NCI-H748 (cell line): ENCODE measurements around the gene GREB1L.
"Not testable (repeated sequence)": the region's sequence is repeated elsewhere in the genome, so short reads cannot be mapped to it uniquely, and the experiment has no call there.

Source experiments
- DNase-seq: peaks from one replicate; lab custom pipeline; 2025; ENCODE audit not compliant: unreplicated experiment; lab: John Stamatoyannopoulos, UW

The GREB1L gene

DNA sequence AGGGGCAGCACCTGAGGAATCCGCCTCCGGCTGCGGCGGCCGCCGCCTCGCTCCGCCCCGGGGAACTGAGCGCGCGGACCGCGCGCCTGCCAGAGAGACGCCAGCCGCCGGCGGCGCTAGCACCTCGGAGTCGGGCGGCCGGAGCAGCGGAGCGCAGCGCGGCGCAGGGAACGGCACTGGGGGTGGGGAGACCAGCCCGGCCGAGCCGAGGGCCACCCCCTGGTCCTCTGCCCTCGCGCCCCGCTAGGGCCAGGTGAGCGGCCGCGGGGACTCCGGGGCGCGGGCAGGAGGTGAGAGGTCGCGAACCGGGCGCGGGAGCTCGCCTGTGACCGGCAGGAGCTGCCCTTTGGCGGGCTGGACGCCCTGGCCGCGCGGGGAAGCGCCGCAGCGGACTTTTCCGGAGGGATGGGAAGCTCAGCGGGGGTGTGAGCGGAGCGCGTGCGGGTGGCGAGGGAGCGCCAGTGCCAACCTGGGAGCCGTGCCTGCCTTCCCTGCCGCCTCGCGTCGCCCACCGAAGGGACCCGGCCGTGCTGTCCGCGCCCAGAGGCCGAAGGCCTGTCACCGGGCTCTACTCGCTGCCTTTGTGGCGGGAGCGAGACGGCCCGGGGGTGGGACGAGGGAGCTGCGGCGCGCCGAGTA is at the start of gene GREB1L:
GREB1L (plus strand) TSS at position 92 of the 639 bp plus-strand sequence. CDS start 141,287 bp downstream, outside the sequence.
- DNase-seq = peak; percentile 81

- DNase-seq = no peak
These were observed 49.8 kb upstream of the GREB1L start for GRCh38 chr18:21192308-21192624.

- DNase-seq = peak; percentile 55
These were observed 46.9 kb upstream of the GREB1L start for GRCh38 chr18:21194871-21195771.

- no peak for DNase-seq
These were observed 45.6 kb upstream of the GREB1L start for GRCh38 chr18:21196426-21196825.

DNA sequence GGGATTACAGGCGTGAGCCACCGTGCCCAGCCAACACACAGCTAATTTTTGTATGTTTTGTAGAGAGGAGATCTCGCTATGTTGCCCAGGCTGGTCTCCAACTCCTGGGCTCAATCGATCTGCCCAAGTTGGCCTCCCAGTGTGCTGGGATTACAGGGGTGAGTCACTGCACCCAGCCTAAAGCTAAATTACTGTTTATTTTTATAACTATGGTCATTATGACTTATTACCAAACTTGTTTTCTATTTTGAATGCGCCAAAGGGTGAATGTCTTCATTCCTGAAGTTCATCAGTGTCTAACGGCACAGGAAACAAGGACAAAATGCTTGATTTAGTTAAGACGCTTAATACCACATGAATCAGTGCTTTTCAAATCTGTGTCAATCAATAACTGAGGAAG is 38.9 kb upstream of the GREB1L start:
- DNase-seq = no peak

DNA sequence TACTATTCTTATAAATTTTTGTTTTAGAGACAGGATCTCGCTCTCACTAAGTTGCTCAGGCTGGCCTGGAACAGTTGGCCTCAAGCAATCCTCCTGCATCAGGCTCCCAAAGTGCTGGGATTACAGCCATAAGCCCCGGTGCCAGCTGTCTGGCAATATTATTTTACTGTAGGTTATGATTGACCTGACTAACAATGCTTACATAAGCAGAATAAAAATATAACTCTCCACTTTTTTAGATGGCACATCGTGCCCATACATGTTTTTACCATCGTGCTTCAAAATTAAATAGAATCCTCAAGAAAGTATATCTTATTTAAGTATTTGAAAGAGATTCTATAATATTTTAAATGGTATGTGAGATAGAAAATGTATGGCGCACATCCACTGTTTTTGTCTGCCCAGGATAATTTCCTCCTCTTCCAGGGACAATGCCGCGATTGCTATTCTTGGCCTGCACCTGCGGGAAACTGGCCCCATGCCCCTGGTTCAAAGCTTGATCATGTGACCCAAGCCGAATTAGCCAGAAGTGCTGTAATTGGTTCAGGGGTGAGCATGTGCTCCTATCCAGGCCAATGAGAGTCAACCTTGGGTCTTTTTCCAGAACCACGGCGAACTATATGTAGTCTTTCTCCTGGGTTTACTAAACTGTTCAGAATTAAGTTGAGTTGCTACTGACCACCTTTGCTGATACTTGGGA is 38.3 kb upstream of the GREB1L start:
- no peak for DNase-seq

DNA sequence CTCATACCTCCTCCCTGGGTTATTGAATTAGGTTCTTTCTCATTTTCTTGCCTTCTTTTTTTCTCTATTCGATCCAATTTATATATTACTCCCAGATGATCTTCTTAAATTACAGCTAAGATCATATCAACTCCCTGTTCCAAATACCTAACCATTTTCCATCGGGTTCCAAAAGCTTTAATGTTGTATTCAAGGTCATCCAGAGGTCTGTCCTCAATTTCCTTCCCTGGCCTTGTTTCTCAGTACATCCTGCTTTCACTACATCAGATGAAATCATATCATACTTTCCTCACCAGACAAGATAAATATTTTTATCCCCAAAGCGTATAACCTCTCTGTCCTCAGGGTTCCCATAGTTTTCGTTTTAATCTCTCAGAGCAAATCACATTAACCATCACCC is 36.3 kb upstream of the GREB1L start:
- DNase-seq = no peak

DNA sequence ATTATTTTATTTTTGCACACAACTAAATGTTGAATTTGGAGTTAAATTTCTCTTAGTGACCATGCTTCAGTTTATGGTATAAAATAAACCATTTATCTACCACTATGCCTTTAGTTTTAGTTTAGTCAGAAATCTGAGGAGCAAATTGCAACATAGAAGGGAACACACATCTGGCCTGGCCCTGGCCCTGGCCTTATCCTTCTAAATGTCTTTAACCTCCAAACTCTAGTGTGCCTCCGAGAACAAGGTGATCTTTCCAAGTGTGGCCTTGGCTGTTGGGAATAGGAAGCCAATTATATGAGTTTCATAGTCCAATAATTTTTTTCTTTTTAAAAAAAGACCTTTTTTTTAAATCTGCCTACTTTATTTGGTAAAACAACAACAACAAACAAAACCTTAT is 31.8 kb upstream of the GREB1L start:
- no peak for DNase-seq

DNA sequence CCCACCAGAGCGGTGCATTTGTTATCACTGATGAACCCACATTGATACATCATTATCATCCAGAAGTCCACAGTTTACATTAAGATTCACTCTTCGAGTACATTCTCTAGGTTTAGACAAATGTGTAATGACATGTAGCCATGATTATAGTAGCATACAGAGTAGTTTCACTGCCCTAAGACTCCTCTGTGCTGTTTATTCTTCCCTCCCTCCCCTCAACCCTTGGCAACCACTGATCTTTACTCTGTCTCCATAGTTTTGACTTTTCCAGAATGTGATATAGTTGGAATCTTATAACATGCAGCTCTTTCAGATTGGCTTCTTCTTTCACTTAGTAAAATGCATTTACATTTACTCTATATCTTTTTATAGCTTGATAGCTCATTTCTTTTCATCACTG is 31.2 kb upstream of the GREB1L start:
- DNase-seq = no peak

- DNase-seq = not testable (repeated sequence)
These were observed 27.6 kb upstream of the GREB1L start for GRCh38 chr18:21214409-21214808.

DNA sequence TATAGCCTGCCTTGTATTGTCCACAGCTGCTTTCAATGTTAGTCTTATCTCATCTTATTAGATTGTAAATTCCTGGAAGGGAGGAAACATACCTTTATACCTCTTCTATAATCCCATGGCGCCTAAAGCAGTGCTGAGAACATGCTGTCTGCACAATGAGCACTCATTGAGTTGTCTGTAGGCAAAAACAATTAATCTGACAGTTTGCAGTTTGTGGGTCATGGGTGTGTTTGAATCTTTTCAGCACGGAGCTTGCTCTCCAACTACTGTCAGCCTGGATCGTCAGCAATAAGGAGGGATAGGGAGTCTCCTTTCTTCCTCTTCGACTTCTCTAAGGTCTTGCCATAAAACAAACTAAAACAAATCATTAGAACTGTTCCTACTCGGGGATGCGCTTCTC is 26.5 kb upstream of the GREB1L start:
- no peak for DNase-seq

DNA sequence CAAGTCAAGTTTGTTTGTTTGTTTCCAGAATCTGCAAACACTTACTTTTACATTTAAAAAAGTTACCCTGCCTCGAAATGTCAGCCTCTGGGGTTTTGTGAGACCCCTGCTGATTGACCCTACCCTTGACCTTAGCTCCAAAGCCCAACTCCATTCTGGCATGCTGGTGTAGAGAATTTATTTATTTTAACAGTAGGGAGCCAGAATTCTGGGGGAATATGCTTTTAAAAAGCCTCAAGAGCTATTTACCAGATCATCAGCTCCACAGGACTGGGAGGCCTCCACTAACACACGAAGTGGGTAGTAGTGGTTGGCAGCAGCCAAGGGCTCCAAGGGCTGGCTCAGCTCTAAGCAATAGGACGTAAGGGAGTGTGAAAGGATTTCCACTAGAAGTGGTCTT is 23.2 kb upstream of the GREB1L start:
- peak; percentile 36 for DNase-seq

- DNase-seq = no peak
These were observed 11.6 kb upstream of the GREB1L start for GRCh38 chr18:21230436-21230835.

- DNase-seq = peak; percentile 58
These were observed 557 bp upstream of the GREB1L start for GRCh38 chr18:21241301-21242048.

DNA sequence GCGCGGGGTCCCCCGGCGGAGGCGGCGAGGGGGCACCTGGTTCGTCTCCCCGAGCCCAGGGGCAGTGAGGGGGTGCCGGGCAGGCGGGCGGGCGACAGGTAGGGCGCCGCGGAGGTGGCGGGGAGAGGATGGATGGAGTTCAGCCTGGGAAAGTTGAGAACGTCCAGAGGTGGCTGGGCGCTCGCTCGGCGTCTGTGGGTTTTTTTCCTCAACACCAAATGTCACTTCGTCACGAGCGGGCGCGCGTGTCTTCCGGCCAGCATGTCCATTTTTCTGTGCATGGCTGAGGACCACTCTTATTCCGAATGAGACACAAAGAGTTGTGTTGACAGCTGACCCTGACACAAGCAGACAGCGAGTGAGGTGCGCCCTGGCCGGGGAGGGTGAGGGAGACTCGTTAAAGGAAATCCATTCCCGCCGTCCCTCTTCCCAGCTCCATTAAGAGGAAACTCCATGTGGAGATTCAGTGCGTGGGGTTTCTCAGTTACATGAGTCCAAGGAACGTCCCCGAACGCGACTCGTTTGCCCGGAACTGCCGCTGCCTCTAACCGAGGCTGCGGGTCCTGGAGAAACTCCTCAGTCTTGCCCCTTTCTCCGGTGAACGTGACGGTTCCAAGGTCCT is 859 bp downstream of the GREB1L start:
- peak; percentile 50 for DNase-seq

- no peak for DNase-seq
These were observed 12.5 kb downstream of the GREB1L start for GRCh38 chr18:21254576-21254975.

DNA sequence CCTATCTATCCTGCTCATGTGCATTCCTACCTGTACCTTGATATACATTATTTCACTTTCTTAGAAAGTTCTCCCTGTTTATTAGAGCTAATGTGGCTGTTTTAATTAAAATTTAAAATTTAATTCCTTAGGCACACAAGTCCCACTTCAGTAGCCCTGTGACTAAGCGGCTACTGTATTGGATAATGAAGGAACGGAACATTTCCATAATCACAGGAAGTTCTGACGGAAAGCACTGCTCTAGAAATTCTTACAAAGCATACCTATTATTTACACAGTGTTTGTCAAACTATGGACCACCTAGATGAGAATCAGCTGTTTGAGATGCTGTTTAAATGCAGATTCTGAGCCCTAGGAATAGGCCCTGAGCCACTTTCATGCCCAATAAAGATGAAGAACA is 13.2 kb downstream of the GREB1L start:
- no peak for DNase-seq

DNA sequence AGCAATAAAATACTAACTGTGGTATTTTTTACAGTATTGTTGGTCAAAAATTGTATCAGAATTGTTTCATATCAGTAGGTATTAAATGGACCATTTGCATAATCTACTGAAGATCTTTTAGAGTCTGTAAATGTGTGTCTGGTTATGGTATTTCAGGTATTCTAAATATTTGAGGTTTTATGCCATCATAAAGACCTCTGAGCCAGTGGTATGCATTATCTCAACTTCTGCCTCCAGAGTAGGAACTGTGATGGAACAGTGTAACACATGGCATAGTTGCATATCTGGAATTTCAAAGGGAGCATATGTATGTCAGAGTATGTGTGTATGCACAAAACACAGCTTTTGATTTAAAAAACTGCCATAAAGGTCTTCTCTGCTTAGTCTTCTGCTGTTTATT is 15.4 kb downstream of the GREB1L start:
- DNase-seq = no peak

GRCh38 chr18:21260621-21261020 is 18.6 kb downstream of the GREB1L start:
- DNase-seq = no peak

DNA sequence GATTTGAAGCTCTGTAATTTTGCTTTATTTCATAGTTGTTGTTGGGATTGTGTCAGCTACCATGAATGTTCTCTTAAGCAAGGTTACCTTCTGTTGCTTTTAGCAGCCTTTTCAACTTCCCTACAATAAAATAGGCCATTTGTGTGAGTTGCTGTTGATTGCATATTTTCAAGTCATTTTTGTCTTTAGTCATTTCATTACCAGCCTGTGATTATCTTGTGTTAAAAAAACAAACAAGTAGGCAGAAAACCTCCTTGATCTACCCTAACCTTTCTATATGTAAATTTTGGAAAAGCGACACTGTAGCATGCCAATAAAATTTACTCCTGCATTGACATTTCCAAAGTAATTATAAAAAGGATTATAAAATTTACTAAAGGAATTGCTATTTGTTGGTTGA is 19.3 kb downstream of the GREB1L start:
- no peak for DNase-seq

DNA sequence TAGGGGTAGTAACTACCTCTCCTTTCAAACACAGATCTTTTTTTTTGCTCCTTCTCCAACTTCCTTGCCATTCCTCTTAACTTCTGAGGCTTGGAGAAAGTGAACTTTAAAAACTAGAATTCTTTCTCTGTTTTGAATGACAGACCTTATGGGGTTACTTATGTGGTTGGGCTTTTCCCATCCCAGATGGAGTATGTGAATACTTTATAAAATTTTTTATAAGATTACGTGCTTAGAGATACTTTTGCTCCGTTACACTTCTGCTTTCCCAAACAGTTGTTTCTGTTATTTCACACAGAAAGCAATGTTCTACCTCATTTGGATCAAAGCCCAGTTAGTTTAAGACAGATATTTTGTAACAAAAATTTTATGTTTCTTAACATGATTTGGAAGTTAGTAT is 20.2 kb downstream of the GREB1L start:
- DNase-seq = no peak
